H1 (cell line): ENCODE data around the gene ACAA1. TPM values are rescaled to one million over a fixed set of nuclear protein-coding genes. Genes with fewer than 3 reads are reported as not detected.
A peak's percentile ranks its signal among the peaks of the same experiment; 100 is the strongest.

ENCODE experiments used
- BACH1 ChIP-seq: IDR thresholded peaks from 2 replicates; pipeline ENCODE4 v1.6.1; 2012; ENCODE audit warnings: low read length, improper control_type of control experiment
- BCL11A ChIP-seq, 2 experiments: IDR thresholded peaks; one replicate each; pipeline ENCODE4 v1.6.1; 2011; ENCODE audit warnings: low read depth in 2 of 2, low read length in 2 of 2, mild to moderate bottlenecking in 2 of 2
- BRCA1 ChIP-seq: IDR thresholded peaks from 2 replicates; pipeline ENCODE4 v1.6.1; 2012; ENCODE audit warnings: low read depth, low read length, improper control_type of control experiment
- CBX5 ChIP-seq: fragments of 300-800, 300-1000 bp; sonication (generic); IDR thresholded peaks from 2 replicates; pipeline ENCODE4 v1.7.1; 2016; ENCODE audit warnings: antibody characterized with exemption, low read length, low read depth
- CEBPB ChIP-seq: IDR thresholded peaks from 2 replicates; pipeline ENCODE4 v1.6.1; 2012; ENCODE audit warnings: low read depth, low read length
- CREB1 ChIP-seq: IDR thresholded peaks from 2 replicates; pipeline ENCODE4 v1.6.1; 2012; ENCODE audit warnings: inconsistent platforms
- GABPA ChIP-seq: IDR thresholded peaks from 2 replicates; pipeline ENCODE4 v1.6.1; 2011; ENCODE audit warnings: mild to moderate bottlenecking, low read length, moderate library complexity, borderline replicate concordance; ENCODE audit not compliant: insufficient read depth
- MAFK ChIP-seq: IDR thresholded peaks from 2 replicates; pipeline ENCODE4 v1.6.1; 2012; ENCODE audit warnings: low read depth, mild to moderate bottlenecking, improper control_type of control experiment, low read length
- NANOG ChIP-seq: IDR thresholded peaks from 2 replicates; pipeline ENCODE4 v1.6.1; 2011; ENCODE audit warnings: low read length, low read depth, mild to moderate bottlenecking, inconsistent platforms; ENCODE audit not compliant: insufficient read depth, poor library complexity, severe bottlenecking
- POLR2AphosphoS5 ChIP-seq: IDR thresholded peaks from 2 replicates; pipeline ENCODE4 v1.6.1; 2011; ENCODE audit warnings: low read depth, low read length
- RBBP5 ChIP-seq: IDR thresholded peaks from 2 replicates; pipeline ENCODE4 v1.7.1; 2012; ENCODE audit warnings: low read depth, mild to moderate bottlenecking, inconsistent platforms, low read length, moderate library complexity, borderline replicate concordance
- RFX5 ChIP-seq: IDR thresholded peaks from 2 replicates; pipeline ENCODE4 v1.6.1; 2011; ENCODE audit warnings: low read depth, low read length, improper control_type of control experiment, borderline replicate concordance
- RNF2 ChIP-seq: fragments of 200-900, 300-1000 bp; sonication (generic); IDR thresholded peaks from 2 replicates; pipeline ENCODE4 v1.7.1; 2016; ENCODE audit warnings: borderline replicate concordance, low read depth, mild to moderate bottlenecking, antibody characterized with exemption, low read length; ENCODE audit not compliant: poor library complexity, severe bottlenecking; ENCODE audit errors: missing control alignments
- SIN3A ChIP-seq, 2 experiments: IDR thresholded peaks in 1 of 2; conservative IDR thresholded peaks in 1 of 2; 2 replicates each; pipeline ENCODE4 v1.6.1; 2011 to 2012; ENCODE audit warnings: low read length in 2 of 2, improper control_type of control experiment in 1 of 2, low read depth in 1 of 2, mild to moderate bottlenecking in 1 of 2
- SP1 ChIP-seq: IDR thresholded peaks from 2 replicates; pipeline ENCODE4 v1.6.1; 2011; ENCODE audit warnings: low read depth, low read length
- SP2 ChIP-seq: IDR thresholded peaks from 2 replicates; pipeline ENCODE4 v1.6.1; 2012; ENCODE audit warnings: mild to moderate bottlenecking, low read length, inconsistent platforms
- TAF1 ChIP-seq: IDR thresholded peaks from 2 replicates; pipeline ENCODE4 v1.6.1; 2011; ENCODE audit warnings: mild to moderate bottlenecking, low read depth, low read length
- YY1 ChIP-seq: IDR thresholded peaks from 2 replicates; pipeline ENCODE4 v1.6.1; 2011; ENCODE audit warnings: low read depth, mild to moderate bottlenecking, low read length
- polyA plus RNA-seq, 7 experiments: library from polyadenylated mRNA; depleted of rRNA in 3 of 7; stranded (reverse) in 5 of 7; unstranded in 2 of 7; fragments of >200 nt in 5 of 7; fragments of 200-250 nt in 2 of 7; gene quantifications; 1 replicate in 5 of 7; 2 replicates in 1 of 7; 4 replicates in 1 of 7; pipeline versions ENCODE4 v1.2.1 to v1.2.3, GENCODE V29; 2011 to 2013; ENCODE audit warnings: missing spikeins in 2 of 7, mixed read lengths in 2 of 7
- total RNA-seq: library from RNA; stranded (reverse); fragmentation: NEBNext Ultra II Directional; extraction: Animal tissue kit (Norgen Biotek cat#: 25700); gene quantifications from 2 replicates; pipeline ENCODE4 v1.2.1, GENCODE V29; 2021
- TF ChIP-seq, protein P1 (sequence below): IDR thresholded peaks from 2 replicates; pipeline ENCODE4 v1.6.1; 2011; ENCODE audit warnings: low read length, improper control_type of control experiment
- TF ChIP-seq, protein P2 (sequence below): IDR thresholded peaks from 2 replicates; pipeline ENCODE4 v1.6.1; 2011; ENCODE audit warnings: low read depth, mild to moderate bottlenecking, low read length; ENCODE audit not compliant: insufficient read depth
- TF ChIP-seq, protein P3 (sequence below): IDR thresholded peaks from 2 replicates; pipeline ENCODE4 v1.6.1; 2012; ENCODE audit warnings: inconsistent platforms

ACAA1 gene
- total and polyA plus RNA-seq, 2 of the 8 experiments (the other 6 are each of a cell fraction or from before 2014, with no cell fraction given) = 23.1 to 34.8 TPM

DNA sequence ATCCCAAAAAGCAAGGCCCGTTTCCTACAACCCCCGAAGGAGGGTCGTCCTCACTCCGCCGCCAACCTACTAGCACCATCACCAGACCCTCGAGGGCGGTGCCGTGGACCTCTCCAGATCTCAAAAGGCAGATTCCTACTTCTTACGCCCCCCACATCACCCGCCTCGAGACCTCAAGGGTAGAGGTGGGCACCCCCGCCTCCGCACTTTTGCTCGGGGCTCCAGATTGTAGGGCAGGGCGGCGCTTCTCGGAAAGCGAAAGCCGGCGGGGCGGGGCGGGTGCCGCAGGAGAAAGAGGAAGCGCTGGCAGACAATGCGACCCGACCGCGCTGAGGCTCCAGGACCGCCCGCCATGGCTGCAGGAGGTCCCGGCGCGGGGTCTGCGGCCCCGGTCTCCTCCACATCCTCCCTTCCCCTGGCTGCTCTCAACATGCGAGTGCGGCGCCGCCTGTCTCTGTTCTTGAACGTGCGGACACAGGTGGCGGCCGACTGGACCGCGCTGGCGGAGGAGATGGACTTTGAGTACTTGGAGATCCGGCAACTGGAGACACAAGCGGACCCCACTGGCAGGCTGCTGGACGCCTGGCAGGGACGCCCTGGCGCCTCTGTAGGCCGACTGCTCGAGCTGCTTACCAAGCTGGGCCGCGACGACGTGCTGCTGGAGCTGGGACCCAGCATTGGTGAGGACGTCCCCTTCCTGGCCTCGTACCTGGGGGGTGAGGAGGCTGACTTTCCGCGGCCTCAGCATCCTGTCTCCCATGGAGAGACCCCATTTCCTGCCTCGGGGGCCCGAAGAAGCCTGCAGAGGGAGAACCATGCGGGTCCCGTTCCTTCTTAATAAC lies 1.6 kb upstream of the ACAA1 start, which contains the start of gene MYD88 (continued):
- TF ChIP-seq BCL11A (IDR thresholded peaks at IDR 0.05; ENCODE audit: low read depth in 2 of 2, low read length in 2 of 2) = no peak
- TF ChIP-seq NANOG = no peak
- TF ChIP-seq YY1 = 0 out of 2 replicates have a peak, but pooled peaks have one; percentile 46
- no peak for TF ChIP-seq BRCA1
- TF ChIP-seq, protein P1, sequence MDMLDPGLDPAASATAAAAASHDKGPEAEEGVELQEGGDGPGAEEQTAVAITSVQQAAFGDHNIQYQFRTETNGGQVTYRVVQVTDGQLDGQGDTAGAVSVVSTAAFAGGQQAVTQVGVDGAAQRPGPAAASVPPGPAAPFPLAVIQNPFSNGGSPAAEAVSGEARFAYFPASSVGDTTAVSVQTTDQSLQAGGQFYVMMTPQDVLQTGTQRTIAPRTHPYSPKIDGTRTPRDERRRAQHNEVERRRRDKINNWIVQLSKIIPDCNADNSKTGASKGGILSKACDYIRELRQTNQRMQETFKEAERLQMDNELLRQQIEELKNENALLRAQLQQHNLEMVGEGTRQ = no peak
- no peak for TF ChIP-seq SP2
- TF ChIP-seq, protein P2, sequence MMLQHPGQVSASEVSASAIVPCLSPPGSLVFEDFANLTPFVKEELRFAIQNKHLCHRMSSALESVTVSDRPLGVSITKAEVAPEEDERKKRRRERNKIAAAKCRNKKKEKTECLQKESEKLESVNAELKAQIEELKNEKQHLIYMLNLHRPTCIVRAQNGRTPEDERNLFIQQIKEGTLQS = no peak
- no peak for TF ChIP-seq RNF2
- TF ChIP-seq, protein P3, sequence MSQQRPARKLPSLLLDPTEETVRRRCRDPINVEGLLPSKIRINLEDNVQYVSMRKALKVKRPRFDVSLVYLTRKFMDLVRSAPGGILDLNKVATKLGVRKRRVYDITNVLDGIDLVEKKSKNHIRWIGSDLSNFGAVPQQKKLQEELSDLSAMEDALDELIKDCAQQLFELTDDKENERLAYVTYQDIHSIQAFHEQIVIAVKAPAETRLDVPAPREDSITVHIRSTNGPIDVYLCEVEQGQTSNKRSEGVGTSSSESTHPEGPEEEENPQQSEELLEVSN = 0 out of 2 replicates have a peak, but pooled peaks have one; percentile 31
- TF ChIP-seq RBBP5 = 0 out of 2 replicates have a peak, but pooled peaks have one; percentile 15
- TF ChIP-seq SP1 = no peak
- TF ChIP-seq BACH1 = no peak
- TF ChIP-seq CREB1 = 0 out of 2 replicates have a peak, but pooled peaks have one; percentile 23
- TF ChIP-seq GABPA = no peak
- peak; percentile 33 to 65; a peak in 1 of 4 replicates for TF ChIP-seq SIN3A (conservative IDR thresholded peaks at IDR 0.05 in 1 of 2, IDR thresholded peaks at IDR 0.05 in 1 of 2; ENCODE audit: low read depth in 1 of 2, low read length in 2 of 2)
- peak; percentile 60 for TF ChIP-seq POLR2AphosphoS5
- no peak for TF ChIP-seq CEBPB
- no peak for TF ChIP-seq MAFK
- no peak for TF ChIP-seq CBX5
- peak; percentile 64 for TF ChIP-seq TAF1
- TF ChIP-seq RFX5 = no peak
